ENCODE results near the gene GPC5.
"Not testable (repeated sequence)": the region's sequence is repeated elsewhere in the genome, so short reads cannot be mapped to it uniquely, and the experiment has no call there.

Gene GPC5

GRCh38 chr13:92513672-92514071 lies 1115.3 kb downstream of the GPC5 start:
- DNase-seq, result no peak

DNA sequence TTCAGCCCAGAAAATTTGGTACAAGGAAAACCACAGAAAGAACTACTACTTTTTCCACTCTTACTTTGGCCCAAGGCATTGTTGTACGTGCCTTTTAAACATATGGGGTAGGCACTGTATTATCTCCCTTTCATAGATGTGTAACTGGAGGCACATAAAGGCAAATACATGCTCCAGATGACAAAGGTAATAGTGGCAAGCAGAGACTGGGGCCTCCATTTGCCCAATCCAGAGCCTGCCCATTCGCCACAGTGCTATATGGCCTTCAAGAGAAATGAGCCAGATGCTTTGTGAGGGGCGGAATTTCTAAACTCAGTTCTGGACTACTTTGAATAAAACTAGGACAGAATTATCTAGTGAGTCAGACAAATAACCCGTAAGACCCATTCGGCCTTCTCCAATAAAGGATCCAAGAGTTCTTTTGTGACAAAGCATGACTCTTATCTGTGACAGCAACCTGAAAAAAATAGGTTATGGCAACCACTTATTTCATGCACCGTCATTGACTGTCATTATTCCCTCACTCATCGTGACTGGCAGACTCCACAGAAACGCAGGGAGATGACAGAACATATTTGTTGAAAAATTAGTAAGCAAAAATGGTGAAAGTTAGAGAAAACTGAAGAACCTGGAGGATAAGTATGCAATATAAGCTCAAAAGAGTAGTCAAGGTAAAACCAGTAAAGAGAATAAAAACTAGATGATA lies 1116.2 kb downstream of the GPC5 start:
- no peak for DNase-seq

DNA sequence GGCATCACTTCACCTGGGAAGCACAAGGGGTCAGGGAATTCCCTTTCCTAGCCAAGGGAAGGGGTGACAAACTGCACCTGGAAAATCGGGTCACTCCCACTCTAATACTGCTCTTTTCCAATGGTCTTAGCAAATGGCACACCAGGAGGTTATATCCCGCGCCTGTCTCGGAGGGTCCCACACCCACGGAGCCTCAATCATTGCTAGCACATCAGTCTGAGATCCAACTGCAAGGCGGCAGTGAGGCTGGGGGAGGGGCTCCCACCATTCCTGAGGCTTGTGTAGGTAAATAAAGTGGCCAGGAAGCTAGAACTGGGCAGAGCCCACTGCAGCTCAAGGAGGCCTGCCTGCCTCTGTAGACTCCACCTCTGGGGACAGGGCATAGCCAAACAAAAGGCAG lies 1118.5 kb downstream of the GPC5 start:
- DNase-seq, result not testable (repeated sequence)

- DNase-seq, result not testable (repeated sequence)
Measured at GRCh38 chr13:92518622-92519021, 1120.2 kb downstream of the GPC5 start.

GRCh38 chr13:92530364-92530763 lies 1131.9 kb downstream of the GPC5 start:
- DNase-seq, result no peak

DNA sequence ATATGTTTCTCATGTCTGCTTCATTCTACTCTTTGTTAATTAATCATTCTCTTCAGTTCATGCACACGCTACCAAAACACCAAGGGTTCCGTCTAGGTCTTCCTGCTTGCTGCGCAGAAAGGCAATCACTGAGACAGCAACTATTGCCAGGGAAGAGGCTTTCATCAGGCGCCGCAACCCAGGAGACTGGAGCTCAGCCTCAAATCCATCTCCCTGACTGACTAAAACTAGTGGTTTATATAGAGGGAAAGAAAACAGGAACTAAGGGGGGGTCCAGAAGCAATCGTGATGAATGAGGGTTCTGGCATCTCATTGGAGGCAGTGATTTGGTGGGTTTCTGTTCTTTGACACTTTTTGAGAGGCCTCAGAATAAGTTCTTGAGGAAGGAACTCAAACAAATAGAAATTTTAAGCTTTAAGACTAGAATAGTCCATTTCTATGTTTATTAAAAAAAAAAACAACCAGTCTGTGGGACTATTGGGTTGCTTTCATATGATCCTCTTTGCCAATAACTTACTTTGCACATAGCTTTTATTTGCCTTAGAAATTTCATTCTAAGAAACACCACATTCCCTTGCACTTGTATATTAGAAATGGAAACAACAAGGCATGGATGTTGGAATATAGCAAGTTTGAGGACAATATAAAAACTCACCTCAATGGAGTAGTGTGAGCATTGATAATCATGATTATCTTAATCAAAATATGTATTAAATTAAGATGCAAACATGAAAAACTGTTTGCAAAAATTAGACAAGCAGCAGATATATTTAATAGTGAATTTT lies 1137.0 kb downstream of the GPC5 start:
- DNase-seq, result no peak

DNA sequence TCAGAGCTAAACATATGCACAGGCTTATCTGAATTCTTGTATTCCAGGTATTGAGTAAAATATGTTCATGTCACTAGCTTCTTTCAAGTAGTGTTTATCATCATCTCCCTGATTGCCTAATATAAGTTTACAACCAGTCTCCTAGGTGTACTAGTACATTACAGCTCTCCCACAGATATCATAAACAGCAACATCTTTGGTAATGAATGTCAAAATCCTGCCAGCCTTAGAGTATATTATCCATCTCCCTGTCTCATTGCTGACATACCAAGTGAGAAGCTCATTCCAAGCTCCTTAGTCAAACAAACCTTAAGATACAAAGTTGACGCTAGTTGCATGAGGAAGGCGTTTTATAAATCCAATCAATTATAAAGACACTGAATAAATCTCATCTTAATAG lies 1139.0 kb downstream of the GPC5 start:
- DNase-seq, result no peak

GRCh38 chr13:92538164-92538563 lies 1139.7 kb downstream of the GPC5 start:
- no peak for DNase-seq

- not testable (repeated sequence) for DNase-seq
Measured at GRCh38 chr13:92539148-92539547, 1140.7 kb downstream of the GPC5 start.

DNA sequence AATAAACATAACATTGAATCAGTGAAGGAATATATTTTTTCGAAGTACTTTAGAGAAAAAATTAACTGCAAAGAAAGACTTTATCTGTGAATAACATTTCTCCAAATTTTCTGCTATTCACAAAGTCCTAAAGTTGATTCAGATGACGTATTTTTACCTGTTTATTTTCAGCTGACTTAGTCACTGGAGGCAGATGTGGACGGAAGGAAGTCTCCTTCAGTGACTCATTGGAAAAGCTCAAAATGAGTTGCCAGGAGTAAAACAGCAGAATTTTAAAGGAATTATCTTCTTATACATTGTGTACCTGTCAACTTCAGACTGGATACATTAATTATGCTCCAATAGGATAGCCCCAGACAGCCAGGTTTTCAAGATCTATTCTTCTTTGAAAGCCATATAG lies 1148.8 kb downstream of the GPC5 start:
- DNase-seq, result no peak

GRCh38 chr13:92549276-92549675 lies 1150.9 kb downstream of the GPC5 start:
- no peak for DNase-seq

DNA sequence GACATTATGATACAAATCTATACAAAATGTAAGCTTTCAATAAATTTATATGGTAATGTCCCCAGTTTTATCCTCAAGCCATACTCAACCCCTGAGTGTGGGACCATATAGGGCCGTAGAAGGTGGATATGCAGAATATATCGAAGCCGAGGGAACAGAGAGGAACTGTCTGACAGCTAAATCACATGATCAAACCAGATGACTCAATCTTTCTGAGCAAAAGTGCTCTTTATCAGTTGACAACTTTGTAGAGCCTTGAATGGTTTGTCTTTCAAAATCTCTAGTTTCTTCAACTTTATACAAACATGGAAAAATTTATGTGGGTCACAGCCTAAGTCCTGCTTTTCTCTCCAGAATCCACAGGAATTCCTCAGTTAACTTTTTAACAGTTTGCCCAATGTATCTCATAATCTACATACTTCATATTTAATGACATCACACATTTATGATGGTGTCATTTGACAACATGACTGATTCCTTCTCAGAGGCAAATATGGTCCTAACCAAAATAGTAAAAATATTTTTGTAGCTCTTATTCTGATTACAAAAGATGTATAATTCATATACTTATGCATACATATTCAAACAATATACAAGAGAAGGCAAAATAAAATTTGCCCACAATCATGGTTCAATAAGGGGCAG lies 1155.2 kb downstream of the GPC5 start:
- DNase-seq, result no peak

- DNase-seq, result peak; percentile 47
Measured at GRCh38 chr13:92560883-92561282, 1162.5 kb downstream of the GPC5 start.

- DNase-seq, result no peak
Measured at GRCh38 chr13:92564942-92565341, 1166.5 kb downstream of the GPC5 start.

- DNase-seq, result no peak
Measured at GRCh38 chr13:92566767-92567166, 1168.3 kb downstream of the GPC5 start.

- no peak for DNase-seq
Measured at GRCh38 chr13:92572190-92572589, 1173.8 kb downstream of the GPC5 start.

DNA sequence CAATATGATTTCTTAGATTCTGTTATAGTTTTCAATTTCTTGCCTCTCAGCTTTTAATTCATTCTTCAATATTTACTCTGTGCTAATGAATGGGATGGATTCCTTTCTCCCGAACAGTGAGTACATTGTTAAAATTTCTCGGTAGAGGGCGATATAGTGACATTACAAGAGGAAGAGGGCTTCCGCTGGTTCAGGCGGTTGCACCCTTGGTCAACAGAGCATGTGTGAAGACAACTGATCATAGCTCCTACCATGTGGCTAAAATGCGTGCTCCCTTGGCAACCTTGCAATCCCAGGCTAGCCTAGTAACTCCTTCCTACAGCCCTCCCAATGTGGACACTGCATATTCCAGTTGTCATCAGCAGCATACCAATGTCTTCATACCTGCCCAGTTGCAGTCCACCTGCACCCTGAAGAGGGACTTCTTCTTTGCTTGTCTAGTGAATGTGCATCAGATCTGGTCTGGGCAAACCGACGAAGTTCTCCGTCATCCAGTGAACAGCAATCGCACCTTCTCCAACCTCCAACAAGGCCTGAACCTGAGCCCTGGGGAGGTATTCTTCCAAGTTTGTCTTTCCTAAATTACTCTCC lies 1175.1 kb downstream of the GPC5 start:
- no peak for DNase-seq

DNA sequence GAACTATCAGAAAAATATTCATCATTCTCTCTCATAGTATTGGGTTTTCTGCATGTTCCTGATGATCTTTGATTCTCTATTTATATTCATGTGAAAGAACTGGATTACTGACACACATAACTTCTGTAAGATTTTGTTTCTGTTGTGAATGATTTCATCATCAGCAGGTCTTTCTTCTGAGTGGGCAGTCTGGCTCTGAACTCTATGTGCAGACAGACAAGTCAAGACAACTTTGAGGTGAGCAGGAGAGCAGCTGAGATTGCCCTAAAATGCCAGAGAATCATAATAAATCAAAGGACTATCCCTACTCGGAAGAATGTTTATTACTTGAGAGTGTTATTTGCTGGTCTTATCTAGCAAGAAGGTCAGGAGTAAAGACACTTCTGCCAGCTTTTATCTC lies 1176.1 kb downstream of the GPC5 start:
- DNase-seq, result no peak

DNA sequence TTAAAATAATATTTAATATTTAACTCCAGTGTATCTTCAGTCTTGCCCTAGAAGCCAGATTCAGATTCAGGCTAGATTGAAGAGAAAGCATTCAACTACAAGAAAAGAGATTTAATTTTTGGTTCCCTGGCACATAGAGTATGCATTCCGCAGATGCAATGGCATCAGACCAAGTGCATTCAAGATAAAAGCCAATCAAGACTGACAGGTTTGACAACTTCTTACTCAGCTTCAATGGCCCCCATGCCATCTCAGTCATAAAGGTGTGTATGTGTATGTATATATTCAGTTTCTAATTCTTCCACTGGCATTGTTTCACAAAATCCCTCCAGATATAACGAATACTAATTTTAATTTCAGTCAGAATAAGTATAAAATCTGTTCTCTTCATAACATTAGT lies 1177.4 kb downstream of the GPC5 start:
- no peak for DNase-seq

DNA sequence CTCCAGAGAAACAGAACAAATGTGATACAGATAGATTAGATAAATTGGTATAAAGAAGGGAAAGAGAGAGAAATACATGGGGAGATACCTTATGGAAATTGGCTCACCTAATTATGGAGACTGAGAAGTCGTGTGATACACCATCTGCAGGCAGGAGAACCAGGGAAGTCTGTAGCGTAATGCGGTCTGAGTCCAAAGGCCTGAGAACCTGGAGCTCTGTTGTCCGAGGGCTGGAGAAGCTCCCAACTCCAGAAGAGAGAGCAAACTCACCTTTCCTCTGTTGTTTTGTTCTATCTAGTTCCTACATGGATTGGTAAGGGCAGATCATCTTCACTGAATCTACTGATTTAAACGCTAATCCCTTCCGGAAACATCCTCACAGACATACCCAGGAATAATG lies 1179.9 kb downstream of the GPC5 start:
- DNase-seq, result no peak

GRCh38 chr13:92589955-92590354 lies 1191.5 kb downstream of the GPC5 start:
- no peak for DNase-seq

GRCh38 chr13:92590503-92590908 lies 1192.1 kb downstream of the GPC5 start:
- no peak for DNase-seq

DNA sequence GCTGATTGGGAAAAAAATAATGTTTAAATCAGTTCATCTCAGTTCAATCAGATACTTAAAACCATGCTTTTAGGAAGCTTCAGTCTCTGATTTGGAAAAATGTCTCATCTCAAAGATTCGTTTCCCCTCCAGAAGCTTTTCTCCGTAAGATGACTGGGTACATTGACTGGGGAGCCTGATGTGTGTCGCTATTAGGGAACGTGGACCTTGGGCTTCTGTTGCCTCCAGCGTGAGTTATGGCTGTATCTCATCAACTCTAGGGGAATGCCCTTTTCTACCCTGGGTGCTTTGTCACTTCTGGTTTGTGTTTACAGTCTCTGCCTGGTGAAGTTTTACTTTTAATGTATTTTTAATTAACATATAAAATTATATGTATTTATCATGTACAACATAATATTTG lies 1192.7 kb downstream of the GPC5 start:
- DNase-seq, result no peak

DNA sequence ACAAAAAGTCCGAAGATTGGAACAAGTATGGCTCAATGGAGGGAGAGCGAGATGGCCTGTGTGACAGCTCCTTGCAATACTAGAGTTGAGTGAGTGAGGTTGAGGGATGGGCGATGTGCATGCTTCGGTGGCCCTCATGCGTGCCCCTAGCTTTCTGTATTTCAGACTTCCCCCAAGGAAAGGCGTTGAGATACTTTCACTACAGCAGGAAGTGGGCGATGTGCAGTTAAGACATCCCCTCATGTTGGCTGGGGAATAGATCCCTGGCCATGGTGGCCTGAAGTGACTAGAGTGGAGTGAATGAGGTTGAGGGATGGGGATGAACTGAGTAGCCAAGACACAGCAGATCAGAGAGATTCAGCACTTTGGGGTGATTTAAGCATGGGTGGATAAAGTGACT lies 1194.3 kb downstream of the GPC5 start:
- DNase-seq, result no peak

Measured in femur (tissue), 1 donor.